GM12878 (cell line): ENCODE measurements around the gene ARHGEF1. TPM values are rescaled to one million over a fixed set of nuclear protein-coding genes. Genes with fewer than 3 reads are reported as not detected.

ENCODE experiments used
- ATAC-seq: fragments of 200-7000 bp; cut with Tn5 transposase; 3 replicates; pipeline ENCODE4 v1.9.1; 2020; ENCODE audit warnings: mild to moderate bottlenecking, moderate library complexity
- BruUV-seq: library from RNA; stranded (reverse); fragments of 400-500 nt; replicated peaks from 2 replicates; lab custom pipeline; 2021; lab: Mats Ljungman, UMichigan
- CTCF ChIA-PET: fragments of 300-600 bp; sonication (Branson Sonifier 250); formaldehyde crosslinking; extraction: SDS; loops from one replicate; lab custom pipeline; 2021; ENCODE audit warnings: inconsistent platforms; lab: Yijun Ruan, JAX
- POLR2A ChIA-PET: fragments of 350-600 bp; formaldehyde crosslinking; extraction: SDS; loops from one replicate; lab custom pipeline; 2021; ENCODE audit warnings: inconsistent platforms; lab: Charles Lee
- RAD21 ChIA-PET: fragments of 300-600 bp; sonication (Branson Sonifier 250); formaldehyde crosslinking; loops from one replicate; lab custom pipeline; 2023; ENCODE audit warnings: antibody characterized with exemption; ENCODE audit not compliant: unreplicated experiment; lab: Charles Lee
- SMC1A ChIA-PET: fragments of 300-600 bp; sonication (Branson Sonifier 250); formaldehyde crosslinking; loops from one replicate; lab custom pipeline; 2023; ENCODE audit not compliant: unreplicated experiment, uncharacterized antibody; lab: Charles Lee
- DNase-seq: peaks from one replicate; pipeline ENCODE4 v3.0.0-alpha.2; 2011; ENCODE audit warnings: low read depth, low spot score
- FAIRE-seq: peaks from 3 replicates; lab custom pipeline; 2011; peaks lifted over from hg19 to GRCh38; lab: Jason Lieb, UNC
- H2AFZ ChIP-seq: 2 replicates; pipeline ENCODE4 v1.6.0; 2011; ENCODE audit warnings: low read depth, low read length, control low read depth; ENCODE audit not compliant: control insufficient read depth
- H3K27ac ChIP-seq: 2 replicates; pipeline ENCODE4 v1.5.1; 2011; ENCODE audit warnings: control low read depth; ENCODE audit not compliant: control insufficient read depth, insufficient read depth
- H3K27me3 ChIP-seq, 2 experiments: replicated peaks in 1 of 2; 2 replicates each; pipeline versions ENCODE4 v1.6.0 to v1.6.1; 2011; ENCODE audit warnings: low read length in 1 of 2; ENCODE audit not compliant: control insufficient read depth in 2 of 2, insufficient read depth in 2 of 2
- H3K36me3 ChIP-seq, 2 experiments: 2 replicates each; pipeline ENCODE4 v1.5.1; 2011; ENCODE audit warnings: low read length in 1 of 2; ENCODE audit not compliant: control insufficient read depth in 2 of 2, insufficient read depth in 2 of 2
- H3K4me1 ChIP-seq: 2 replicates; pipeline ENCODE4 v1.6.1; 2011; ENCODE audit warnings: mild to moderate bottlenecking, low read length, moderate library complexity, mixed read lengths; ENCODE audit not compliant: control insufficient read depth, insufficient read depth
- H3K4me2 ChIP-seq: 2 replicates; pipeline ENCODE4 v1.6.0; 2011; ENCODE audit warnings: control low read depth; ENCODE audit not compliant: control insufficient read depth, insufficient read depth
- H3K4me3 ChIP-seq: fragments of 200-600 bp; sonication (generic); 2 replicates; pipeline ENCODE4 v1.5.1; 2016
- H3K79me2 ChIP-seq: 2 replicates; pipeline ENCODE4 v1.6.0; 2011; ENCODE audit warnings: low read length; ENCODE audit not compliant: control insufficient read depth, insufficient read depth
- H3K9ac ChIP-seq: 2 replicates; pipeline ENCODE4 v1.8.0; 2011; ENCODE audit warnings: low read length, control low read depth, mixed read lengths; ENCODE audit not compliant: control insufficient read depth, insufficient read depth
- H3K9me3 ChIP-seq: replicated peaks from 3 replicates; pipeline ENCODE4 v1.5.1; 2011; ENCODE audit warnings: mild to moderate bottlenecking, low read length; ENCODE audit not compliant: control insufficient read depth, insufficient read depth
- H4K20me1 ChIP-seq: 2 replicates; pipeline ENCODE4 v1.6.0; 2011; ENCODE audit not compliant: control insufficient read depth, insufficient read depth
- CHD1 ChIP-seq: IDR thresholded peaks from 2 replicates; pipeline ENCODE4 v1.6.1; 2012; ENCODE audit warnings: low read depth, low read length, improper control_type of control experiment
- CREB1 ChIP-seq: IDR thresholded peaks from 2 replicates; pipeline ENCODE4 v1.6.1; 2012; ENCODE audit warnings: low read depth, mild to moderate bottlenecking, inconsistent platforms
- EZH2 ChIP-seq: IDR thresholded peaks from 2 replicates; pipeline ENCODE4 v1.6.1; 2012; ENCODE audit warnings: low read depth, mild to moderate bottlenecking, control low read depth, inconsistent platforms, low read length, borderline replicate concordance; ENCODE audit not compliant: control insufficient read depth
- GABPA ChIP-seq: IDR thresholded peaks from 2 replicates; pipeline ENCODE4 v1.6.1; 2014; ENCODE audit warnings: antibody characterized with exemption, low read depth, mild to moderate bottlenecking, inconsistent platforms
- MTA2 ChIP-seq: fragments of 450-650 bp; IDR thresholded peaks from 2 replicates; pipeline ENCODE4 v1.6.1; 2016; ENCODE audit warnings: low read depth, mild to moderate bottlenecking, moderate library complexity
- POU2F2 ChIP-seq: IDR thresholded peaks from 3 replicates; pipeline ENCODE4 v1.6.1; 2011; ENCODE audit warnings: low read depth, mild to moderate bottlenecking, low read length, borderline replicate concordance
- RUNX3 ChIP-seq: IDR thresholded peaks from 2 replicates; pipeline ENCODE4 v1.6.1; 2012; ENCODE audit warnings: low read length, inconsistent platforms
- SMAD5 ChIP-seq: IDR thresholded peaks from 2 replicates; pipeline ENCODE4 v1.6.1; 2016; ENCODE audit warnings: antibody characterized with exemption, low read depth
- TCF12 ChIP-seq: IDR thresholded peaks from 2 replicates; pipeline ENCODE4 v1.6.1; 2011; ENCODE audit warnings: low read depth, mild to moderate bottlenecking, low read length
- TCF3 ChIP-seq: IDR thresholded peaks from 2 replicates; pipeline ENCODE4 v1.6.1; 2012; ENCODE audit warnings: low read depth, mild to moderate bottlenecking, low read length, borderline replicate concordance; ENCODE audit not compliant: insufficient read depth
- WGBS: methylation state at CpG from one replicate; pipeline ENCODE4 v1.1.6; 2016; ENCODE audit warnings: low lambda C conversion rate; ENCODE audit not compliant: insufficient replicate concordance, insufficient coverage; ENCODE audit errors: missing lambda C conversion rate; 5-methylcytosine and 5-hydroxymethylcytosine counted together
- in situ Hi-C: fragments of 300-500 bp; cut with MboI; formaldehyde crosslinking; loops from 9 replicates; pipeline ENCODE4 v1.14.3; 2018; ENCODE audit warnings: mixed read lengths
- intact Hi-C: fragments of 100-400 bp; cut with micrococcal nuclease; formaldehyde crosslinking; loops from one replicate; pipeline ENCODE4 v1.14.2; 2022; ENCODE audit not compliant: unreplicated experiment
- polyA plus RNA-seq, 11 experiments: library from polyadenylated mRNA; depleted of rRNA in 4 of 11; unstranded in 6 of 11; stranded (reverse) in 5 of 11; fragments of >200 nt; fragmentation: Nextera tagmentation in 4 of 11; fragmentation: Illumina TruSeq in 1 of 11; extraction: Ambion mirVana in 4 of 11; extraction: Trizol in 1 of 11; gene quantifications; 1 replicate in 1 of 11; 2 replicates in 10 of 11; pipeline versions ENCODE4 v1.2.1 to v1.2.3, GENCODE V29; 2011 to 2016; ENCODE audit warnings: inconsistent platforms in 2 of 11, missing spikeins in 2 of 11, low read depth in 1 of 11
- total RNA-seq, 4 experiments: library from RNA; depleted of rRNA in 3 of 4; stranded (reverse); fragments of >200 nt in 3 of 4; fragmentation: Illumina TruSeq in 1 of 4; extraction: Trizol in 1 of 4; gene quantifications; 2 replicates each; pipeline versions ENCODE4 v1.2.1 to v1.2.3, GENCODE V29; 2013 to 2021
- TF ChIP-seq, protein P1 (sequence below): IDR thresholded peaks from 2 replicates; pipeline ENCODE4 v1.6.1; 2012; ENCODE audit warnings: improper control_type of control experiment, low read depth, low read length; ENCODE audit not compliant: insufficient replicate concordance
- TF ChIP-seq, protein P2 (sequence below), 3 experiments: IDR thresholded peaks in 2 of 3; conservative IDR thresholded peaks in 1 of 3; 2 replicates each; pipeline ENCODE4 v1.5.1; 2011; ENCODE audit warnings: low read depth in 3 of 3, low read length in 3 of 3, mild to moderate bottlenecking in 3 of 3, control low read depth in 2 of 3, moderate library complexity in 2 of 3, inconsistent platforms in 1 of 3, mixed read lengths in 1 of 3; ENCODE audit not compliant: control insufficient read depth in 2 of 3, insufficient read depth in 1 of 3; ENCODE audit errors: extremely low read depth in 1 of 3

ARHGEF1 gene
- total and polyA plus RNA-seq, 10 of the 15 experiments (the other 5 are each of a cell fraction or from before 2014, with no cell fraction given): 1.2 to 207 (median 53.9) TPM

DNA sequence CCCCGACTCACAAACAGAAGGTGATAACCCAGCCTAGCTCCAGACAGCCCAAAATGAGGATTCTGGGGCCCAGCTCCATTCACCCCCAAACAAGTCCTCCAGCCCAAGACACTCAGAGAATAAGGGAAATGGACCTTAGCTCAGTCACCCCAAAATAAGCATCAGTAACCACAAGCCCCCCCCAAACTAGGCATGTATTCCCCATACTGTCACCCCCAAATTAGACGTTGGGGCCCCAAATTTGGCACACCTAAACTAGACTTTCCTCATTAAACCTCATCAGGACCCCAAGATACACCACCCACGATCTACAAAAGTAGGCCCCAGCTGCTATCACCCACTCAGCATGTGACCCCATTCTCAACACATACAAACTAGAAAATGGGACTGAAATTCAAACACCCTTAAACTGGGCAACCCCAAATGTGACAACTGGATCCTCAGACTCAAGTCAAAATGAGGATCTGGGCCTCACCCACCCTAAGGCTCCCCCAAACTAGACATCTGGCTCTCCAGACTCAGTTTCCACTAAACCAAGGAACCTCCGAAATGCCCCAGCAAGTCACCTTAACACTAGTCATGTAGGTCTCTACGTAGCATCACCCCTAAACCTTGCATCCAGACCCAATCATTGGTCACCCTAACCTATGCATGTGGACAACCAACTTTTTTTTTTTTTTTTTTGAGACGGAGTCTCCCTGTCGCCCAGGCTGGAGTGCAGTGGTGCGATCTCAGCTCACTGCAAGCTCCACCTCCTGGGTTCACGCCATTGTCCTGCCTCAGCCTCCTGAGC, 58.6 kb downstream of the ARHGEF1 start (continued):
- TF ChIP-seq, protein P1, sequence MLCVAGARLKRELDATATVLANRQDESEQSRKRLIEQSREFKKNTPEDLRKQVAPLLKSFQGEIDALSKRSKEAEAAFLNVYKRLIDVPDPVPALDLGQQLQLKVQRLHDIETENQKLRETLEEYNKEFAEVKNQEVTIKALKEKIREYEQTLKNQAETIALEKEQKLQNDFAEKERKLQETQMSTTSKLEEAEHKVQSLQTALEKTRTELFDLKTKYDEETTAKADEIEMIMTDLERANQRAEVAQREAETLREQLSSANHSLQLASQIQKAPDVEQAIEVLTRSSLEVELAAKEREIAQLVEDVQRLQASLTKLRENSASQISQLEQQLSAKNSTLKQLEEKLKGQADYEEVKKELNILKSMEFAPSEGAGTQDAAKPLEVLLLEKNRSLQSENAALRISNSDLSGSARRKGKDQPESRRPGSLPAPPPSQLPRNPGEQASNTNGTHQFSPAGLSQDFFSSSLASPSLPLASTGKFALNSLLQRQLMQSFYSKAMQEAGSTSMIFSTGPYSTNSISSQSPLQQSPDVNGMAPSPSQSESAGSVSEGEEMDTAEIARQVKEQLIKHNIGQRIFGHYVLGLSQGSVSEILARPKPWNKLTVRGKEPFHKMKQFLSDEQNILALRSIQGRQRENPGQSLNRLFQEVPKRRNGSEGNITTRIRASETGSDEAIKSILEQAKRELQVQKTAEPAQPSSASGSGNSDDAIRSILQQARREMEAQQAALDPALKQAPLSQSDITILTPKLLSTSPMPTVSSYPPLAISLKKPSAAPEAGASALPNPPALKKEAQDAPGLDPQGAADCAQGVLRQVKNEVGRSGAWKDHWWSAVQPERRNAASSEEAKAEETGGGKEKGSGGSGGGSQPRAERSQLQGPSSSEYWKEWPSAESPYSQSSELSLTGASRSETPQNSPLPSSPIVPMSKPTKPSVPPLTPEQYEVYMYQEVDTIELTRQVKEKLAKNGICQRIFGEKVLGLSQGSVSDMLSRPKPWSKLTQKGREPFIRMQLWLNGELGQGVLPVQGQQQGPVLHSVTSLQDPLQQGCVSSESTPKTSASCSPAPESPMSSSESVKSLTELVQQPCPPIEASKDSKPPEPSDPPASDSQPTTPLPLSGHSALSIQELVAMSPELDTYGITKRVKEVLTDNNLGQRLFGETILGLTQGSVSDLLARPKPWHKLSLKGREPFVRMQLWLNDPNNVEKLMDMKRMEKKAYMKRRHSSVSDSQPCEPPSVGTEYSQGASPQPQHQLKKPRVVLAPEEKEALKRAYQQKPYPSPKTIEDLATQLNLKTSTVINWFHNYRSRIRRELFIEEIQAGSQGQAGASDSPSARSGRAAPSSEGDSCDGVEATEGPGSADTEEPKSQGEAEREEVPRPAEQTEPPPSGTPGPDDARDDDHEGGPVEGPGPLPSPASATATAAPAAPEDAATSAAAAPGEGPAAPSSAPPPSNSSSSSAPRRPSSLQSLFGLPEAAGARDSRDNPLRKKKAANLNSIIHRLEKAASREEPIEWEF: no peak
- TF ChIP-seq CREB1: 0 out of 2 replicates have a peak, but pooled peaks have one; percentile 17
- 0 out of 2 replicates have a peak, but pooled peaks have one; percentile 21 for TF ChIP-seq MTA2

DNA sequence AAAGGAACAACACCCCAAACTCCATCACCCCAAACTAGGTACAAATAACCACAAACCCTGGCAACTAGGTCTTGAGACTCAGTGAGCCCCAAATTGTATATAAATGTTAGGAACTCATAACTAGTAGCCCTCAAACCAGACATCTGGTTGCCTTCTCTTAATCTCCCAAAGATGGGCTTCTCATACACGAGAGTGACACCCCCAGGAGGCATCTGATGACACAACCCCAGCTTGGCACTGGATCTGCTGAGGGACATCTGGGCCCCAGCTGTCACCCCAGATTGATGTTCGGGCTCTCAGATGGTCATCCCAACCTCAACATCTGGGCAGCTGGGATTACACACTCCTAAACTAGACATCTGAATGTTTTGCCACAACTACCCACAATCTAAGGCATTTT, 61.4 kb downstream of the ARHGEF1 start:
- H3K79me2 ChIP-seq: no peaks in the 10 kb centered on the region
- ChIA-PET POLR2A (interaction anchor here (0.7 to 3.1 kb wide), 7 partner anchors 14 to 84 kb away, joined by 4 to 17 read pairs (median 14); partner anchors contain the start of genes CD79A, RABAC1 and RPS19), CTCF (interaction anchor here (0.6 to 10.0 kb wide), 8 partner anchors 13 to 151 kb away, joined by 3 to 98 read pairs (median 15); partner anchors contain the start of genes CD79A, RABAC1 and RPS19), SMC1A (interaction anchor here (0.8 to 3.3 kb wide), 6 partner anchors 9 to 84 kb away, joined by 3 to 57 read pairs (median 8); partner anchors contain the start of genes CD79A and RPS19), RAD21 (interaction anchor here (1.0 to 2.9 kb wide), 7 partner anchors 13 to 170 kb away, joined by 5 to 28 read pairs (median 15); partner anchors contain the start of genes CD79A and RPS19)
- intact Hi-C loops: loop anchor here (2.0 kb wide), 2 partner anchors 60 to 68 kb away; partner anchors contain the start of gene CD79A
- H3K27me3 ChIP-seq: no peaks in the 10 kb centered on the region; a peak in 1 of 4 replicates
- H3K4me3 ChIP-seq: no peak overlapping the region; the same call in 1 of the 2 replicates
- H3K4me1 ChIP-seq: peaks cover 47% of the 10 kb centered on the region
- H3K9ac ChIP-seq: peak overlapping the region; percentile 62
- in situ Hi-C loops: loop anchor here (25.0 kb wide), 1 partner anchor 1818 kb away; the partner anchor contains the start of gene SMG9
- 26% methylated on average over 2 of the region's 2 CpGs for WGBS
- no peak for ATAC-seq
- peak overlapping the region; percentile 85 for H3K27ac ChIP-seq
- H3K9me3 ChIP-seq: no peaks in the 10 kb centered on the region; the same call in 2 of the 3 replicates
- DNase-seq: no peak
- H3K36me3 ChIP-seq: no peaks in the 10 kb centered on the region
- H4K20me1 ChIP-seq: no peaks in the 10 kb centered on the region
- peak overlapping the region; percentile 76 for H3K4me2 ChIP-seq
- no TSS peak for BruUV-seq
- H2AFZ ChIP-seq: no peak overlapping the region
- no peak for FAIRE-seq
- TF ChIP-seq EZH2 (0 out of 2 replicates have a peak, but pooled peaks have one; percentile 49), POU2F2 (no peak), RUNX3 (no peak), CHD1 (no peak), GABPA (no peak), TCF3 (peak; percentile 65; the same call in 1 of the 2 replicates), SMAD5 (no peak), TCF12 (peak; percentile 91)
- TF ChIP-seq, protein P2, sequence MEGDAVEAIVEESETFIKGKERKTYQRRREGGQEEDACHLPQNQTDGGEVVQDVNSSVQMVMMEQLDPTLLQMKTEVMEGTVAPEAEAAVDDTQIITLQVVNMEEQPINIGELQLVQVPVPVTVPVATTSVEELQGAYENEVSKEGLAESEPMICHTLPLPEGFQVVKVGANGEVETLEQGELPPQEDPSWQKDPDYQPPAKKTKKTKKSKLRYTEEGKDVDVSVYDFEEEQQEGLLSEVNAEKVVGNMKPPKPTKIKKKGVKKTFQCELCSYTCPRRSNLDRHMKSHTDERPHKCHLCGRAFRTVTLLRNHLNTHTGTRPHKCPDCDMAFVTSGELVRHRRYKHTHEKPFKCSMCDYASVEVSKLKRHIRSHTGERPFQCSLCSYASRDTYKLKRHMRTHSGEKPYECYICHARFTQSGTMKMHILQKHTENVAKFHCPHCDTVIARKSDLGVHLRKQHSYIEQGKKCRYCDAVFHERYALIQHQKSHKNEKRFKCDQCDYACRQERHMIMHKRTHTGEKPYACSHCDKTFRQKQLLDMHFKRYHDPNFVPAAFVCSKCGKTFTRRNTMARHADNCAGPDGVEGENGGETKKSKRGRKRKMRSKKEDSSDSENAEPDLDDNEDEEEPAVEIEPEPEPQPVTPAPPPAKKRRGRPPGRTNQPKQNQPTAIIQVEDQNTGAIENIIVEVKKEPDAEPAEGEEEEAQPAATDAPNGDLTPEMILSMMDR (IDR thresholded peaks at IDR 0.05 in 2 of 3, conservative IDR thresholded peaks at IDR 0.05 in 1 of 3; ENCODE audit: control insufficient read depth in 2 of 3, extremely low read depth in 1 of 3, insufficient read depth in 1 of 3, low read depth in 3 of 3, low read length in 3 of 3): no peak
